ENCODE data around the gene WNT7A.

The WNT7A gene

GRCh38 chr3:13769422-13769821 lies 110.4 kb downstream of the WNT7A start:
- Histone ChIP-seq H3K36me3 (no peaks in the 10 kb centered on the region), H3K4me3 (ENCODE audit: low read depth, low read length) (no peak overlapping the region), H3K27me3 (ENCODE audit: insufficient read depth, low read depth, severe bottlenecking) (peaks cover 96% of the 10 kb centered on the region), H3K9me3 (ENCODE audit: severe bottlenecking) (no peaks in the 10 kb centered on the region), H3K27ac (no peak overlapping the region)
- DNase-seq: no peak
- no peak for TF ChIP-seq CTCF (IDR thresholded peaks at IDR 0.05; ENCODE audit: low read depth, low read length)

GRCh38 chr3:13768453-13768852 lies 111.4 kb downstream of the WNT7A start:
- no peak for TF ChIP-seq CTCF (IDR thresholded peaks at IDR 0.05; ENCODE audit: low read depth, low read length)
- no peak overlapping the region for H3K4me3 ChIP-seq (ENCODE audit: low read depth, low read length)
- no peak overlapping the region for H3K27ac ChIP-seq
- no peaks in the 10 kb centered on the region for H3K9me3 ChIP-seq (ENCODE audit: severe bottlenecking)
- H3K36me3 ChIP-seq: no peaks in the 10 kb centered on the region
- DNase-seq: no peak
- H3K27me3 ChIP-seq (ENCODE audit: insufficient read depth, low read depth, severe bottlenecking): peaks cover 94% of the 10 kb centered on the region

- H3K27ac ChIP-seq: no peak overlapping the region
- peaks cover 4% of the 10 kb centered on the region for H3K9me3 ChIP-seq (ENCODE audit: severe bottlenecking)
- TF ChIP-seq CTCF (IDR thresholded peaks at IDR 0.05; ENCODE audit: low read depth, low read length): no peak
- no peak for DNase-seq
- H3K27me3 ChIP-seq (ENCODE audit: insufficient read depth, low read depth, severe bottlenecking): peaks cover 94% of the 10 kb centered on the region
- H3K36me3 ChIP-seq: no peaks in the 10 kb centered on the region
- H3K4me3 ChIP-seq (ENCODE audit: low read depth, low read length): no peak overlapping the region
Observed at GRCh38 chr3:13767896-13768295, 112.0 kb downstream of the WNT7A start.

GRCh38 chr3:13767030-13767429 lies 112.8 kb downstream of the WNT7A start:
- Histone ChIP-seq H3K27ac (no peak overlapping the region), H3K4me3 (ENCODE audit: low read depth, low read length) (no peak overlapping the region), H3K27me3 (ENCODE audit: insufficient read depth, low read depth, severe bottlenecking) (peaks cover 87% of the 10 kb centered on the region), H3K9me3 (ENCODE audit: severe bottlenecking) (peaks cover 11% of the 10 kb centered on the region), H3K36me3 (no peaks in the 10 kb centered on the region)
- DNase-seq: no peak
- TF ChIP-seq CTCF (IDR thresholded peaks at IDR 0.05; ENCODE audit: low read depth, low read length): no peak
